MCF 10A (cell line): ENCODE measurements around the gene GABRR3. TPM values are rescaled to one million over a fixed set of nuclear protein-coding genes. Genes with fewer than 3 reads are reported as not detected.

Experiments used
- BruUV-seq: library from RNA; stranded (reverse); fragments of 400-500 nt; replicated peaks from 2 replicates; lab custom pipeline; 2021; lab: Mats Ljungman, UMichigan
- CTCF ChIA-PET: fragments of 300-600 bp; sonication (Branson Sonifier 250); formaldehyde crosslinking; extraction: SDS; loops from one replicate; lab custom pipeline; 2021; ENCODE audit warnings: antibody characterized with exemption, inconsistent platforms; lab: Yijun Ruan, JAX
- POLR2A ChIA-PET: fragments of 300-600, 350-650 bp; sonication (Branson Sonifier 250); formaldehyde crosslinking; extraction: SDS; loops from one replicate; lab custom pipeline; 2020; ENCODE audit warnings: antibody characterized with exemption, inconsistent platforms; lab: Yijun Ruan, JAX
- DNase-seq: peaks from one replicate; pipeline ENCODE4 v3.0.0-alpha.2; 2018; ENCODE audit not compliant: unreplicated experiment
- H3K27ac Mint-ChIP-seq: one replicate; pipeline ENCODE4 v1.8.0; 2022; ENCODE audit warnings: mild to moderate bottlenecking, low read depth, mixed read lengths; ENCODE audit not compliant: unreplicated experiment
- H3K27me3 Mint-ChIP-seq: one replicate; pipeline ENCODE4 v1.8.0; 2022; ENCODE audit warnings: mixed read lengths; ENCODE audit not compliant: insufficient read depth, unreplicated experiment
- H3K36me3 Mint-ChIP-seq: one replicate; pipeline ENCODE4 v1.8.0; 2022; ENCODE audit warnings: mild to moderate bottlenecking, moderate library complexity, mixed read lengths; ENCODE audit not compliant: insufficient read depth, unreplicated experiment
- H3K4me1 Mint-ChIP-seq: one replicate; pipeline ENCODE4 v1.8.0; 2022; ENCODE audit warnings: mixed read lengths; ENCODE audit not compliant: insufficient read depth, unreplicated experiment
- H3K4me3 Mint-ChIP-seq: one replicate; pipeline ENCODE4 v1.8.0; 2022; ENCODE audit warnings: mild to moderate bottlenecking, moderate library complexity, mixed read lengths; ENCODE audit not compliant: unreplicated experiment
- H3K9me3 Mint-ChIP-seq: one replicate; pipeline ENCODE4 v1.8.0; 2022; ENCODE audit warnings: mixed read lengths; ENCODE audit not compliant: unreplicated experiment
- CTCF ChIP-seq: fragments of 200-600 bp; IDR thresholded peaks from one replicate; pipeline ENCODE4 v1.8.0; 2022; ENCODE audit warnings: antibody characterized with exemption, mild to moderate bottlenecking; ENCODE audit not compliant: unreplicated experiment
- intact Hi-C: fragments of 100-400 bp; cut with micrococcal nuclease; formaldehyde crosslinking; loops from 2 replicates; pipeline ENCODE4 v1.14.1; 2022
- total RNA-seq: library from RNA; stranded (reverse); gene quantifications from 2 replicates; pipeline ENCODE4 v1.2.3, GENCODE V29; 2022

Gene GABRR3
- total RNA-seq, 1 experiment from 2014 or later, result not detected

GRCh38 chr3:97994328-97994945 lies 40.7 kb downstream of the GABRR3 start:
- no peak for TF ChIP-seq CTCF
- no peak overlapping the region for H3K4me3 Mint-ChIP-seq
- intact Hi-C loops, result no loop called here
- BruUV-seq, result no TSS peak
- no peaks in the 10 kb centered on the region for H3K9me3 Mint-ChIP-seq
- peaks cover 3% of the 10 kb centered on the region for H3K27me3 Mint-ChIP-seq
- no peaks in the 10 kb centered on the region for H3K36me3 Mint-ChIP-seq
- POLR2A ChIA-PET, result no interaction called here
- H3K4me1 Mint-ChIP-seq, result peaks cover 8% of the 10 kb centered on the region
- no peak for DNase-seq
- CTCF ChIA-PET, result interaction anchor here (1.2 kb wide), 1 partner anchor 11 kb away, joined by 3 read pairs; no protein-coding TSS in a partner anchor
- no peak overlapping the region for H3K27ac Mint-ChIP-seq

- no peak overlapping the region for H3K27ac Mint-ChIP-seq
- H3K9me3 Mint-ChIP-seq, result no peaks in the 10 kb centered on the region
- POLR2A ChIA-PET, result interaction anchor here (0.6 kb wide), 1 partner anchor 44 kb away, joined by 3 read pairs; no protein-coding TSS in a partner anchor
- no peak for DNase-seq
- CTCF ChIA-PET, result no interaction called here
- no peak overlapping the region for H3K4me3 Mint-ChIP-seq
- peaks cover 8% of the 10 kb centered on the region for H3K4me1 Mint-ChIP-seq
- no peaks in the 10 kb centered on the region for H3K36me3 Mint-ChIP-seq
- BruUV-seq, result no TSS peak
- no peak for TF ChIP-seq CTCF
- H3K27me3 Mint-ChIP-seq, result no peaks in the 10 kb centered on the region
- intact Hi-C loops, result no loop called here
Observed at GRCh38 chr3:97993526-97993925, 41.6 kb downstream of the GABRR3 start.

GRCh38 chr3:97992547-97993173 lies 42.5 kb downstream of the GABRR3 start:
- Mint-ChIP-seq H3K4me1 (peaks cover 8% of the 10 kb centered on the region), H3K36me3 (no peaks in the 10 kb centered on the region), H3K9me3 (no peaks in the 10 kb centered on the region), H3K4me3 (no peak overlapping the region), H3K27ac (no peak overlapping the region), H3K27me3 (no peaks in the 10 kb centered on the region)
- no TSS peak for BruUV-seq
- ChIA-PET POLR2A (no interaction called here), CTCF (no interaction called here)
- DNase-seq, result no peak
- intact Hi-C loops, result no loop called here
- TF ChIP-seq CTCF, result no peak

- POLR2A ChIA-PET, result no interaction called here
- Mint-ChIP-seq H3K9me3 (no peaks in the 10 kb centered on the region), H3K4me1 (peaks cover 8% of the 10 kb centered on the region), H3K36me3 (no peaks in the 10 kb centered on the region), H3K27me3 (no peaks in the 10 kb centered on the region), H3K4me3 (no peak overlapping the region), H3K27ac (no peak overlapping the region)
- DNase-seq, result no peak
- BruUV-seq, result no TSS peak
- intact Hi-C loops, result no loop called here
- TF ChIP-seq CTCF, result no peak
- CTCF ChIA-PET, result interaction anchor here (0.7 to 1.0 kb wide), 2 partner anchors 20 to 1889 kb away, joined by 3 to 5 read pairs; no protein-coding TSS in a partner anchor
Observed at GRCh38 chr3:97991293-97991682, 43.8 kb downstream of the GABRR3 start.
